Mesendoderm (in vitro differentiated cells): ENCODE measurements around the gene BCL7B.
"Not testable (repeated sequence)": the region's sequence is repeated elsewhere in the genome, so short reads cannot be mapped to it uniquely, and the experiment has no call there.

Experiments
- DNase-seq: peaks from one replicate; pipeline ENCODE4 v3.0.0; 2013
- H2AK5ac ChIP-seq: 2 replicates; pipeline ENCODE4 v1.6.1; 2013; ENCODE audit warnings: low read length, inconsistent platforms
- H2BK120ac ChIP-seq: 2 replicates; pipeline ENCODE4 v1.6.1; 2013; ENCODE audit warnings: low read depth, mild to moderate bottlenecking, low read length, moderate library complexity, mixed read lengths
- H2BK15ac ChIP-seq: replicated peaks from 2 replicates; pipeline ENCODE4 v1.6.1; 2013; ENCODE audit warnings: low read depth, mild to moderate bottlenecking, moderate library complexity
- H2BK5ac ChIP-seq: 2 replicates; pipeline ENCODE4 v1.6.1; 2013; ENCODE audit warnings: low read length, inconsistent platforms
- H3K18ac ChIP-seq: 2 replicates; pipeline ENCODE4 v1.6.1; 2013; ENCODE audit warnings: mild to moderate bottlenecking, low read length, mixed read lengths
- H3K23ac ChIP-seq: one replicate; pipeline ENCODE4 v1.6.1; 2013; ENCODE audit warnings: low read length
- H3K27ac ChIP-seq: 2 replicates; pipeline ENCODE4 v1.5.1; 2013; ENCODE audit warnings: low read depth, mild to moderate bottlenecking, inconsistent platforms, low read length, moderate library complexity
- H3K27me3 ChIP-seq: 2 replicates; pipeline ENCODE4 v1.6.1; 2013; ENCODE audit warnings: low read length, control low read depth, mild to moderate bottlenecking, inconsistent platforms; ENCODE audit not compliant: insufficient read depth, poor library complexity
- H3K36me3 ChIP-seq: 2 replicates; pipeline ENCODE4 v1.6.1; 2013; ENCODE audit warnings: low read length, inconsistent platforms; ENCODE audit not compliant: control insufficient read depth, insufficient read depth
- H3K4ac ChIP-seq: one replicate; pipeline ENCODE4 v1.6.1; 2013; ENCODE audit warnings: low read depth, mild to moderate bottlenecking, low read length, moderate library complexity
- H3K4me1 ChIP-seq: 2 replicates; pipeline ENCODE4 v1.6.1; 2013; ENCODE audit warnings: low read depth, low read length, inconsistent platforms; ENCODE audit not compliant: control insufficient read depth
- H3K4me2 ChIP-seq: 2 replicates; pipeline ENCODE4 v1.6.1; 2013; ENCODE audit warnings: low read length
- H3K4me3 ChIP-seq: 2 replicates; pipeline ENCODE4 v1.5.1; 2013; ENCODE audit warnings: mild to moderate bottlenecking, low read length
- H3K56ac ChIP-seq: one replicate; pipeline ENCODE4 v1.6.1; 2013; ENCODE audit warnings: low read length
- H3K79me1 ChIP-seq: 2 replicates; pipeline ENCODE4 v1.6.1; 2013; ENCODE audit warnings: low read length, inconsistent platforms
- H3K79me2 ChIP-seq: 2 replicates; pipeline ENCODE4 v1.6.1; 2013; ENCODE audit warnings: mild to moderate bottlenecking, low read length; ENCODE audit not compliant: control insufficient read depth, insufficient read depth
- H3K9ac ChIP-seq: 2 replicates; pipeline ENCODE4 v1.6.1; 2013; ENCODE audit warnings: low read length, inconsistent platforms
- H4K5ac ChIP-seq: one replicate; pipeline ENCODE4 v1.6.1; 2013; ENCODE audit warnings: low read length
- H4K8ac ChIP-seq: one replicate; pipeline ENCODE4 v1.6.1; 2013; ENCODE audit warnings: low read depth, mild to moderate bottlenecking, control low read depth, low read length, moderate library complexity
- WGBS: extraction: QIAGEN DNeasy Blood & Tissue Kit; methylation state at CpG from one replicate; pipeline ENCODE4 v1.1.7; 2013; ENCODE audit warnings: low lambda C conversion rate, missing lambda C conversion rate; ENCODE audit not compliant: insufficient coverage; ENCODE audit errors: extremely low coverage; 5-methylcytosine and 5-hydroxymethylcytosine counted together

BCL7B gene

GRCh38 chr7:73585196-73585595 lies 27.7 kb upstream of the BCL7B start:
- Histone ChIP-seq H3K9ac (no peak overlapping the region), H3K79me1 (no peaks in the 10 kb centered on the region), H3K23ac (no peak overlapping the region), H3K79me2 (no peaks in the 10 kb centered on the region), H3K4me1 (no peaks in the 10 kb centered on the region), H4K5ac (no peak overlapping the region), H3K27me3 (no peaks in the 10 kb centered on the region), H4K8ac (no peak overlapping the region), H3K27ac (no peak overlapping the region), H3K4me3 (no peak overlapping the region), H2BK5ac (no peak overlapping the region), H2BK15ac (no peak overlapping the region), H3K56ac (no peak overlapping the region), H2AK5ac (no peak overlapping the region), H3K4me2 (no peak overlapping the region), H2BK120ac (no peak overlapping the region), H3K36me3 (no peaks in the 10 kb centered on the region), H3K18ac (no peak overlapping the region), H3K4ac (no peak overlapping the region)
- DNase-seq = no peak
- no CpG with 5 or more reads among the region's 2 CpGs for WGBS

GRCh38 chr7:73582664-73583202 lies 25.2 kb upstream of the BCL7B start:
- peaks cover 3% of the 10 kb centered on the region for H3K4me1 ChIP-seq
- peaks cover 2% of the 10 kb centered on the region for H3K79me1 ChIP-seq
- H4K5ac ChIP-seq = no peak overlapping the region
- H2BK5ac ChIP-seq = no peak overlapping the region
- peaks cover 3% of the 10 kb centered on the region for H3K79me2 ChIP-seq
- H3K18ac ChIP-seq = no peak overlapping the region
- DNase-seq = no peak
- H3K4me3 ChIP-seq = no peak overlapping the region
- H3K4ac ChIP-seq = no peak overlapping the region
- H2BK15ac ChIP-seq = no peak overlapping the region
- no peak overlapping the region for H3K56ac ChIP-seq
- H4K8ac ChIP-seq = no peak overlapping the region
- H3K36me3 ChIP-seq = no peaks in the 10 kb centered on the region
- H3K4me2 ChIP-seq = no peak overlapping the region
- no CpG with 5 or more reads among the region's 6 CpGs for WGBS
- H3K9ac ChIP-seq = no peak overlapping the region
- no peak overlapping the region for H3K27ac ChIP-seq
- H2AK5ac ChIP-seq = no peak overlapping the region
- no peak overlapping the region for H2BK120ac ChIP-seq
- H3K27me3 ChIP-seq = no peaks in the 10 kb centered on the region
- H3K23ac ChIP-seq = no peak overlapping the region

DNA sequence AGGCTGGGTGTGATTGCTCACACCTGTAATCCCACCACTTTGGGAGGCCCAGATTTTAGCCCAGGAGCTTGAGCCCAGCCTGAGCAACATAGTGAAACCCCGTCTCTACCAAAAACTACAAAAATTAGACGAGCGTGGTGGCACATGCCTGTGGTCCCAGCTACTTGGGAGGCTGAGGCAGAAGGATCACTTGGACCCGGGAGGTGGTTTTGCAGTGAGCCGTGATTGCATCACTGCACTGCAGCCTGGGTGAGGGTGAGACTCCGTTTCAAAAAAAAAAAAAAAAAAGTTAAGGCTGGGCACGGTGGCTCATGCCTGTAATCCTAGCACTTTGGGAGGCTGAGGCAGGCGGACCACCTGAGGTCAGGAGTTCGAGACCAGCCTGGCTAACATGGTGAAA lies 23.5 kb upstream of the BCL7B start:
- not testable (repeated sequence) for H2BK15ac ChIP-seq, H3K4ac ChIP-seq, H3K18ac ChIP-seq, H3K4me1 ChIP-seq, H4K8ac ChIP-seq, H3K56ac ChIP-seq, H4K5ac ChIP-seq, H2AK5ac ChIP-seq, H3K4me2 ChIP-seq, H3K27ac ChIP-seq, H3K27me3 ChIP-seq, H3K9ac ChIP-seq, H3K79me2 ChIP-seq, H3K4me3 ChIP-seq, H3K36me3 ChIP-seq, H3K79me1 ChIP-seq, H2BK5ac ChIP-seq, DNase-seq, H3K23ac ChIP-seq, H2BK120ac ChIP-seq
- WGBS = no CpG with 5 or more reads among the region's 9 CpGs

- H2BK120ac ChIP-seq = no peak within 1 kb of the TSS
- H2AK5ac ChIP-seq = peak within 1 kb of the TSS; percentile 14
- peak within 1 kb of the TSS; percentile 81 for H3K4me2 ChIP-seq
- peak within 1 kb of the TSS; percentile 80 for H3K23ac ChIP-seq
- H4K5ac ChIP-seq = no peak within 1 kb of the TSS
- peak within 1 kb of the TSS; percentile 81 for H3K18ac ChIP-seq
- H3K79me1 ChIP-seq = peaks cover 10% of the 10 kb centered on the region
- peaks cover 3% of the 10 kb centered on the region for H3K4me1 ChIP-seq
- peak within 1 kb of the TSS; percentile 29 for H3K27ac ChIP-seq
- peaks cover 6% of the 10 kb centered on the region for H3K36me3 ChIP-seq
- peak within 1 kb of the TSS; percentile 56 for H3K4ac ChIP-seq
- peak within 1 kb of the TSS; percentile 98 for H3K9ac ChIP-seq
- no peak within 1 kb of the TSS for H2BK15ac ChIP-seq
- H2BK5ac ChIP-seq = no peak within 1 kb of the TSS
- H3K79me2 ChIP-seq = peaks cover 8% of the 10 kb centered on the region
- H3K27me3 ChIP-seq = no peaks in the 10 kb centered on the region
- WGBS = no CpG with 5 or more reads among the region's 75 CpGs
- no peak within 1 kb of the TSS for H4K8ac ChIP-seq
- H3K4me3 ChIP-seq = peak within 1 kb of the TSS; percentile 84
- DNase-seq = peak; percentile 99
- peak within 1 kb of the TSS; percentile 95 for H3K56ac ChIP-seq
Observed at GRCh38 chr7:73578342-73579128, 21.0 kb upstream of the BCL7B start, which contains the start of gene TBL2. Gene TBL2, minus strand, starts transcription at chr7:73578579. Its CDS starts 30 bp downstream, at chr7:73578549.

- Histone ChIP-seq H3K4me2 (peak overlapping the region; percentile 81), H4K8ac (no peak overlapping the region), H3K36me3 (peaks cover 8% of the 10 kb centered on the region), H2BK5ac (no peak overlapping the region), H2BK15ac (no peak overlapping the region), H3K79me1 (peaks cover 10% of the 10 kb centered on the region), H2AK5ac (peak overlapping the region; percentile 14), H3K27me3 (no peaks in the 10 kb centered on the region), H3K4me3 (peak overlapping the region; percentile 84), H3K9ac (peak overlapping the region; percentile 98), H3K18ac (peak overlapping the region; percentile 81), H3K4ac (peak overlapping the region; percentile 56), H3K4me1 (peaks cover 3% of the 10 kb centered on the region), H3K23ac (peak overlapping the region; percentile 80), H2BK120ac (no peak overlapping the region), H4K5ac (no peak overlapping the region), H3K27ac (peak overlapping the region; percentile 29), H3K56ac (peak overlapping the region; percentile 95), H3K79me2 (peaks cover 8% of the 10 kb centered on the region)
- no peak for DNase-seq
- no CpG with 5 or more reads among the region's 32 CpGs for WGBS
Observed at GRCh38 chr7:73577627-73578341, 20.3 kb upstream of the BCL7B start.
